ENCODE results near the gene LILRB3. TPM values are rescaled to one million over a fixed set of nuclear protein-coding genes. Genes with fewer than 3 reads are reported as not detected.
"Not testable (repeated sequence)": the region's sequence is repeated elsewhere in the genome, so short reads cannot be mapped to it uniquely, and the experiment has no call there.

Gene LILRB3
- total RNA-seq, 1 donor from 2014 or later, result not detected

- TF ChIP-seq, protein P1, sequence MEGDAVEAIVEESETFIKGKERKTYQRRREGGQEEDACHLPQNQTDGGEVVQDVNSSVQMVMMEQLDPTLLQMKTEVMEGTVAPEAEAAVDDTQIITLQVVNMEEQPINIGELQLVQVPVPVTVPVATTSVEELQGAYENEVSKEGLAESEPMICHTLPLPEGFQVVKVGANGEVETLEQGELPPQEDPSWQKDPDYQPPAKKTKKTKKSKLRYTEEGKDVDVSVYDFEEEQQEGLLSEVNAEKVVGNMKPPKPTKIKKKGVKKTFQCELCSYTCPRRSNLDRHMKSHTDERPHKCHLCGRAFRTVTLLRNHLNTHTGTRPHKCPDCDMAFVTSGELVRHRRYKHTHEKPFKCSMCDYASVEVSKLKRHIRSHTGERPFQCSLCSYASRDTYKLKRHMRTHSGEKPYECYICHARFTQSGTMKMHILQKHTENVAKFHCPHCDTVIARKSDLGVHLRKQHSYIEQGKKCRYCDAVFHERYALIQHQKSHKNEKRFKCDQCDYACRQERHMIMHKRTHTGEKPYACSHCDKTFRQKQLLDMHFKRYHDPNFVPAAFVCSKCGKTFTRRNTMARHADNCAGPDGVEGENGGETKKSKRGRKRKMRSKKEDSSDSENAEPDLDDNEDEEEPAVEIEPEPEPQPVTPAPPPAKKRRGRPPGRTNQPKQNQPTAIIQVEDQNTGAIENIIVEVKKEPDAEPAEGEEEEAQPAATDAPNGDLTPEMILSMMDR (IDR thresholded peaks at IDR 0.05; ENCODE audit: unreplicated experiment), result no peak
- H3K27ac Mint-ChIP-seq, result no peak overlapping the region
- DNase-seq (ENCODE audit: low spot score in 2 of 2, unreplicated experiment in 2 of 2), result no peak
- no peaks in the 10 kb centered on the region for H3K9me3 Mint-ChIP-seq
- no peaks in the 10 kb centered on the region for H3K36me3 Mint-ChIP-seq
- H3K27me3 Mint-ChIP-seq (ENCODE audit: low read depth), result peaks cover 40% of the 10 kb centered on the region
- no peak overlapping the region for H3K4me3 Mint-ChIP-seq
- peaks cover 2% of the 10 kb centered on the region for H3K4me1 Mint-ChIP-seq
Measured at GRCh38 chr19:54245936-54246335, 23.1 kb upstream of the LILRB3 start.

- not testable (repeated sequence) for H3K4me1 Mint-ChIP-seq; H3K27ac Mint-ChIP-seq; DNase-seq (ENCODE audit: low spot score in 2 of 2, unreplicated experiment in 2 of 2); H3K9me3 Mint-ChIP-seq; H3K36me3 Mint-ChIP-seq; H3K4me3 Mint-ChIP-seq
- peaks cover 35% of the 10 kb centered on the region for H3K27me3 Mint-ChIP-seq (ENCODE audit: low read depth)
Measured at GRCh38 chr19:54243809-54244208, 21.0 kb upstream of the LILRB3 start.

- not testable (repeated sequence) for DNase-seq (ENCODE audit: low spot score in 2 of 2, unreplicated experiment in 2 of 2); H3K36me3 Mint-ChIP-seq; H3K4me3 Mint-ChIP-seq; H3K9me3 Mint-ChIP-seq; H3K4me1 Mint-ChIP-seq; H3K27ac Mint-ChIP-seq
- H3K27me3 Mint-ChIP-seq (ENCODE audit: low read depth), result peaks cover 34% of the 10 kb centered on the region
Measured at GRCh38 chr19:54242646-54243045, 19.8 kb upstream of the LILRB3 start, which contains the start of gene LILRA6. Gene LILRA6, minus strand, starts transcription at chr19:54242790.

- H3K27me3 Mint-ChIP-seq (ENCODE audit: low read depth), result peaks cover 37% of the 10 kb centered on the region
- H3K4me1 Mint-ChIP-seq; H3K9me3 Mint-ChIP-seq; H3K36me3 Mint-ChIP-seq; H3K27ac Mint-ChIP-seq; DNase-seq (ENCODE audit: low spot score in 2 of 2, unreplicated experiment in 2 of 2); H3K4me3 Mint-ChIP-seq: not testable (repeated sequence)
Measured at GRCh38 chr19:54242234-54242633, 19.4 kb upstream of the LILRB3 start.

DNA sequence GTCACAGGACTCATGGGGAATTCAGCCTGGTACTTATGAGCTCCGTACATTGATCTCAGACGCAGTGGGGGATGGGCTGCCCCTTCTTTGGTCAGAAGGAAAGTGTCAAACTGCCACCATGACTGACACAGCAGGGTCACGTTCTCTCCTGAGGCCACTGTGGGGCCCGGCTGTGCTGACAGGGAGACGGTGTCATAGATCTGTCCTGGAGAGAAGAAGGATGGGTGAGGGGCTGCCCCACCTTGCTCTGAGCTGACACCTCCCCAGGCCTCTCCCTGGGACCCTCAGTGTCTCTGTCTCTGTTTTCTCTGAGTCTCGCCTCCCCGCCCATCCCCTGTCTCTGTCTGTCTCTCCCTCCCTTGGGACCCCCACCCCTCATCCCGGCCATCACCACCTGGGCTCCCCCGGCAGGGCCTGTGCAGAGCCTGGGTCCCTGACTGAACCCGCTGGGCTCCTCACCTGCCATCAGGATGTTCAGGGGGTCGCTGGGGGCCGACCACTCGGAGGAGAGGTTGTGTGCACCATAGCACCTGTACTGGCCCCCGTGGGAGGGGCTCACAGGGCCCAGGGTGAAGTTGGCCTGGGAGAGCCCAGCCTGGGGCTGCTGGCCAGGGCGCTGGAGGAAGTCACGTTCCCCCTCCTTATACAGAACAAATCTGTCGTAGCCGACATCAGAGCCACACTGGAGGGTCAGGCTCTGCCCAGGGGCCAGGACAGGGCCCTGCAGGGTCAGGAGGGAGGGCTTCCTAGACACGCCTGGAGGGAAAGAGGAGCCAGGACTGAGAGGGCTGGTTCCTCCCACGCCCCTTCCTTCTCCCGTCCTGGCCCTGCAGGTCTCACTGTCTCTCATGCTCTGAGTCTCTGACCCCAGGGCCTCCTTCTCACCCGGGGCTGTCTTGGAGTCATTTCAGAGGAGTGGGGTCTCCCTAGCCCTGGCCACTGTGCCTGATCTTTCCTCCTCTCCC lies 17.8 kb upstream of the LILRB3 start:
- not testable (repeated sequence) for H3K27ac Mint-ChIP-seq; H3K4me1 Mint-ChIP-seq; H3K4me3 Mint-ChIP-seq; DNase-seq (ENCODE audit: low spot score in 2 of 2, unreplicated experiment in 2 of 2); H3K9me3 Mint-ChIP-seq; H3K36me3 Mint-ChIP-seq
- peaks cover 51% of the 10 kb centered on the region for H3K27me3 Mint-ChIP-seq (ENCODE audit: low read depth)

GRCh38 chr19:54239491-54240371 lies 16.9 kb upstream of the LILRB3 start:
- H3K27me3 Mint-ChIP-seq (ENCODE audit: low read depth), result peaks cover 52% of the 10 kb centered on the region
- H3K4me3 Mint-ChIP-seq; H3K27ac Mint-ChIP-seq; H3K9me3 Mint-ChIP-seq; H3K36me3 Mint-ChIP-seq; H3K4me1 Mint-ChIP-seq; DNase-seq (ENCODE audit: low spot score in 2 of 2, unreplicated experiment in 2 of 2): not testable (repeated sequence)

GRCh38 chr19:54233941-54234340 lies 11.1 kb upstream of the LILRB3 start:
- no peaks in the 10 kb centered on the region for H3K36me3 Mint-ChIP-seq
- no peak overlapping the region for H3K27ac Mint-ChIP-seq
- TF ChIP-seq, protein P1 (IDR thresholded peaks at IDR 0.05; ENCODE audit: unreplicated experiment), result no peak
- no peak for DNase-seq (ENCODE audit: low spot score in 2 of 2, unreplicated experiment in 2 of 2)
- H3K9me3 Mint-ChIP-seq, result peaks cover 12% of the 10 kb centered on the region
- no peaks in the 10 kb centered on the region for H3K4me1 Mint-ChIP-seq
- H3K27me3 Mint-ChIP-seq (ENCODE audit: low read depth), result peaks cover 75% of the 10 kb centered on the region
- no peak overlapping the region for H3K4me3 Mint-ChIP-seq
